ENCODE data around the gene PTPRA.
A peak's percentile ranks its signal among the peaks of the same experiment; 100 is the strongest.

PTPRA gene

DNA sequence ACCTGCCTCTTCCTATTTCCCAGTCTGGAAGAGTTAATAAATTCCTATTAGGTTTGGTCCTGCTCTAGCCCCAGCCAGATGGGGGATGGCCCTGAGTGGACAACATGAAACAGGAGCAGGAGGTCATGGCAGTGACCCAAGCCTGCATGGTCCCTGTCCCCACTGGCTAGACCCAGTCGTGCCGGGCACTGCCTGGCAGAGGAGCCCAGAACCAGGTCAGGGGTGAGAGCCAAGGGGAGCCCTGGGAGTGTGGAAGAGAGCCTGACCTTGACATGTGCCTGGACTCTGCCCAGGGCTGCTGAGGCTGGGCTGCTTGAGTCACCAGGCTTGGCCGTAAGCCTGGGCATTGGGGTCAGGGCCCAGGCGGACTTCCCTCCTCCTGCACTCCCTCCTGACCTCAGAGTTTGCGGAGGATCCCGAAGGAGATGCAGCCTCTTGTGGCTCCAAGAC is 207.7 kb downstream of the PTPRA start:
- Histone ChIP-seq H3K27me3 (ENCODE audit: insufficient read depth, poor library complexity, severe bottlenecking) (peaks cover 13% of the 10 kb centered on the region), H3K27ac (replicated peaks) (no peak overlapping the region), H3K4me3 (replicated peaks; ENCODE audit: insufficient read depth, low read length) (no peak overlapping the region)
- TF ChIP-seq GABPA (IDR thresholded peaks at IDR 0.05; ENCODE audit: low read depth) = no peak
- TF ChIP-seq, protein P1, sequence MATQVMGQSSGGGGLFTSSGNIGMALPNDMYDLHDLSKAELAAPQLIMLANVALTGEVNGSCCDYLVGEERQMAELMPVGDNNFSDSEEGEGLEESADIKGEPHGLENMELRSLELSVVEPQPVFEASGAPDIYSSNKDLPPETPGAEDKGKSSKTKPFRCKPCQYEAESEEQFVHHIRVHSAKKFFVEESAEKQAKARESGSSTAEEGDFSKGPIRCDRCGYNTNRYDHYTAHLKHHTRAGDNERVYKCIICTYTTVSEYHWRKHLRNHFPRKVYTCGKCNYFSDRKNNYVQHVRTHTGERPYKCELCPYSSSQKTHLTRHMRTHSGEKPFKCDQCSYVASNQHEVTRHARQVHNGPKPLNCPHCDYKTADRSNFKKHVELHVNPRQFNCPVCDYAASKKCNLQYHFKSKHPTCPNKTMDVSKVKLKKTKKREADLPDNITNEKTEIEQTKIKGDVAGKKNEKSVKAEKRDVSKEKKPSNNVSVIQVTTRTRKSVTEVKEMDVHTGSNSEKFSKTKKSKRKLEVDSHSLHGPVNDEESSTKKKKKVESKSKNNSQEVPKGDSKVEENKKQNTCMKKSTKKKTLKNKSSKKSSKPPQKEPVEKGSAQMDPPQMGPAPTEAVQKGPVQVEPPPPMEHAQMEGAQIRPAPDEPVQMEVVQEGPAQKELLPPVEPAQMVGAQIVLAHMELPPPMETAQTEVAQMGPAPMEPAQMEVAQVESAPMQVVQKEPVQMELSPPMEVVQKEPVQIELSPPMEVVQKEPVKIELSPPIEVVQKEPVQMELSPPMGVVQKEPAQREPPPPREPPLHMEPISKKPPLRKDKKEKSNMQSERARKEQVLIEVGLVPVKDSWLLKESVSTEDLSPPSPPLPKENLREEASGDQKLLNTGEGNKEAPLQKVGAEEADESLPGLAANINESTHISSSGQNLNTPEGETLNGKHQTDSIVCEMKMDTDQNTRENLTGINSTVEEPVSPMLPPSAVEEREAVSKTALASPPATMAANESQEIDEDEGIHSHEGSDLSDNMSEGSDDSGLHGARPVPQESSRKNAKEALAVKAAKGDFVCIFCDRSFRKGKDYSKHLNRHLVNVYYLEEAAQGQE (IDR thresholded peaks at IDR 0.05; ENCODE audit: insufficient replicate concordance, low read depth) = no peak
- no peak for TF ChIP-seq SPI1 (IDR thresholded peaks at IDR 0.05; ENCODE audit: borderline replicate concordance, low read depth)
- TF ChIP-seq, protein P2, sequence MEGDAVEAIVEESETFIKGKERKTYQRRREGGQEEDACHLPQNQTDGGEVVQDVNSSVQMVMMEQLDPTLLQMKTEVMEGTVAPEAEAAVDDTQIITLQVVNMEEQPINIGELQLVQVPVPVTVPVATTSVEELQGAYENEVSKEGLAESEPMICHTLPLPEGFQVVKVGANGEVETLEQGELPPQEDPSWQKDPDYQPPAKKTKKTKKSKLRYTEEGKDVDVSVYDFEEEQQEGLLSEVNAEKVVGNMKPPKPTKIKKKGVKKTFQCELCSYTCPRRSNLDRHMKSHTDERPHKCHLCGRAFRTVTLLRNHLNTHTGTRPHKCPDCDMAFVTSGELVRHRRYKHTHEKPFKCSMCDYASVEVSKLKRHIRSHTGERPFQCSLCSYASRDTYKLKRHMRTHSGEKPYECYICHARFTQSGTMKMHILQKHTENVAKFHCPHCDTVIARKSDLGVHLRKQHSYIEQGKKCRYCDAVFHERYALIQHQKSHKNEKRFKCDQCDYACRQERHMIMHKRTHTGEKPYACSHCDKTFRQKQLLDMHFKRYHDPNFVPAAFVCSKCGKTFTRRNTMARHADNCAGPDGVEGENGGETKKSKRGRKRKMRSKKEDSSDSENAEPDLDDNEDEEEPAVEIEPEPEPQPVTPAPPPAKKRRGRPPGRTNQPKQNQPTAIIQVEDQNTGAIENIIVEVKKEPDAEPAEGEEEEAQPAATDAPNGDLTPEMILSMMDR (IDR thresholded peaks at IDR 0.05; ENCODE audit: insufficient read depth, low read length) = no peak
- no peak for TF ChIP-seq POLR2AphosphoS5 (IDR thresholded peaks at IDR 0.05; ENCODE audit: low read depth)
- no peak for DNase-seq (ENCODE audit: low read depth in 1 of 2, low spot score in 1 of 2)

DNA sequence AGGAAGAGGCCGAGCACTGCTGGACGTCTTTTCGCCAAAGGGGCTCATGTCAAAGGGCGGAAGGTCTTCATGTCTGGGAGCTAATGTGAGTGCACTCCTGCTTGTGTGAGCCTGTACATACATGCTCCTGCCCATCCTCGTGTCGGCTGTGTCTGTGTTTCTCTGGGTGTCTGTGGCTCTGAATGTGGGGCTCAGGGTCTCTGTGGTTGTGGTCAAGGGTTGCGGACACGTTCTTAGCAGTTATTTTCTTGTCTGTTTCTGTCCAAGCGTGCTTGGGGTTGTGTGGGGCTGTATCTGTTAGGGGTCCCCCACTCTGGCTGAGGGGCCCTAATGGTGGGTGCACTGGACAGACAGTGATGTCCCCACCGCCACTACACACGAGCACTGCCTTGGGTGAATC is 208.4 kb downstream of the PTPRA start:
- H3K27me3 ChIP-seq (ENCODE audit: insufficient read depth, poor library complexity, severe bottlenecking) = peaks cover 13% of the 10 kb centered on the region
- DNase-seq (ENCODE audit: low read depth in 1 of 2, low spot score in 1 of 2) = no peak

DNA sequence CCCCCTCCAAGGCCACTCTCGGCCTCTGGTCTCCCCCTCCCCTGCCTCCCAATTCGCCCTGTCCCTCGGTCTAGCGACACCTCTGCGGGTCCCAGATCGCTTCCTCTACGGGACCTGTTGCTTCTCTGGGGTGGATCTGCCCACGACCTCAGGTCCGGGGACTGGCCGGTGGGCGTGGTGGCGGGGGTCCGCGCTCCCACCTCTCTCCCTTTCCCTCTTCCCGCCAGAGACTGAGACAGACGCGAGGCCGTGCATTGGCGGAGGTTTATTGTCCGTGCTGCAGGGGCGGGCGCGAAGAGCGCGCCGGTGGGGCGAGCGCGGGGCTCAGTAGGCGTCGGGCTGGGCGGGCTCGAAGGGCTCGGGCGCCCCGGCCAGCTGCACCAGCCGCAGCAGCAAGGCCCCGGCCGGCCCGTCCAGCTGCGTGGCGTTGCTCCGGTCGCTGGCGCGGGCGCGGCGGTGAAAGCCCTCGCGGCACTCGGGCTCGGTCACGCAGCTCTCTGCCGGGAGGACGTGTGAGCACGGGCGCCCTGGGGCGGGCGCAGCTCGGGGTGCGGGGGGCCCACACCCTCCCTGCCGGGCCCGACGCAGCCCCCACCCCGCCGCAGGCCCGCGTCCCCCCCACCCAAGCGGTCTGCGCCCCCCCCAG is 209.1 kb downstream of the PTPRA start:
- no peak for TF ChIP-seq POLR2AphosphoS5 (IDR thresholded peaks at IDR 0.05; ENCODE audit: low read depth)
- TF ChIP-seq GABPA (IDR thresholded peaks at IDR 0.05; ENCODE audit: low read depth) = no peak
- TF ChIP-seq, protein P2 (IDR thresholded peaks at IDR 0.05; ENCODE audit: insufficient read depth, low read length) = no peak
- TF ChIP-seq SPI1 (IDR thresholded peaks at IDR 0.05; ENCODE audit: borderline replicate concordance, low read depth) = no peak
- TF ChIP-seq, protein P1 (IDR thresholded peaks at IDR 0.05; ENCODE audit: insufficient replicate concordance, low read depth) = no peak
- H3K27me3 ChIP-seq (ENCODE audit: insufficient read depth, poor library complexity, severe bottlenecking) = peaks cover 13% of the 10 kb centered on the region
- H3K27ac ChIP-seq (replicated peaks) = no peak overlapping the region
- DNase-seq (ENCODE audit: low read depth in 1 of 2, low spot score in 1 of 2) = no peak
- peak overlapping the region; percentile 4; the same call in 1 of the 2 replicates for H3K4me3 ChIP-seq (replicated peaks; ENCODE audit: insufficient read depth, low read length)

More for the DNA sequence above, 208.4 kb downstream of the PTPRA start:
- H3K27ac ChIP-seq (replicated peaks) = no peak overlapping the region
- TF ChIP-seq, protein P1 (IDR thresholded peaks at IDR 0.05; ENCODE audit: insufficient replicate concordance, low read depth) = no peak
- no peak for TF ChIP-seq GABPA (IDR thresholded peaks at IDR 0.05; ENCODE audit: low read depth)
- TF ChIP-seq POLR2AphosphoS5 (IDR thresholded peaks at IDR 0.05; ENCODE audit: low read depth) = no peak
- TF ChIP-seq, protein P2 (IDR thresholded peaks at IDR 0.05; ENCODE audit: insufficient read depth, low read length) = no peak
- no peak overlapping the region for H3K4me3 ChIP-seq (replicated peaks; ENCODE audit: insufficient read depth, low read length)
